Measurements from ENCODE around the gene CNTNAP2. TPM values are rescaled to one million over a fixed set of nuclear protein-coding genes. Genes with fewer than 3 reads are reported as not detected.
"Not testable (repeated sequence)": the region's sequence is repeated elsewhere in the genome, so short reads cannot be mapped to it uniquely, and the experiment has no call there.

The CNTNAP2 gene
- total and polyA plus RNA-seq, 8 donors = 0.19 to 18.2 (median 0.56) TPM

- intact Hi-C loops (cut with DNase I; ENCODE audit: low total_unique reads) = no loop called here
- DNase-seq = no peak
- WGBS, 5 donors = 0 to 88% (median 45%) methylated on average over 1 of the region's 1 CpG
- H3K4me1 ChIP-seq = no peaks in the 10 kb centered on the region
- H3K9me3 ChIP-seq = no peaks in the 10 kb centered on the region
- H3K27ac ChIP-seq = no peak overlapping the region
- no peak overlapping the region for H3K4me3 ChIP-seq
- H3K27me3 ChIP-seq = no peaks in the 10 kb centered on the region
- TF ChIP-seq POLR2A (IDR thresholded peaks at IDR 0.05) = no peak
- no peak for TF ChIP-seq POLR2AphosphoS5 (IDR thresholded peaks at IDR 0.05)
- no peak for TF ChIP-seq EP300 (IDR thresholded peaks at IDR 0.05)
- no peak for TF ChIP-seq CTCF (IDR thresholded peaks at IDR 0.05)
- no peaks in the 10 kb centered on the region for H3K36me3 ChIP-seq
These were observed 1469.5 kb downstream of the CNTNAP2 start for GRCh38 chr7:147586110-147586509.

- Histone ChIP-seq H3K36me3 (no peaks in the 10 kb centered on the region), H3K27me3 (no peaks in the 10 kb centered on the region), H3K4me1 (no peaks in the 10 kb centered on the region), H3K4me3 (no peak overlapping the region), H3K27ac (no peak overlapping the region), H3K9me3 (no peaks in the 10 kb centered on the region)
- no peak for DNase-seq
- 41 to 82% (median 68%) methylated on average over 1 of the region's 1 CpG for WGBS, 5 donors
- intact Hi-C loops (cut with DNase I; ENCODE audit: low total_unique reads) = no loop called here
- TF ChIP-seq EP300 (IDR thresholded peaks at IDR 0.05) = no peak
- TF ChIP-seq CTCF (IDR thresholded peaks at IDR 0.05) = no peak
- TF ChIP-seq POLR2AphosphoS5 (IDR thresholded peaks at IDR 0.05) = no peak
- TF ChIP-seq POLR2A (IDR thresholded peaks at IDR 0.05) = no peak
These were observed 1469.9 kb downstream of the CNTNAP2 start for GRCh38 chr7:147586526-147586925.

- H3K9me3 ChIP-seq = peaks cover 0 to 1% (median 0%) of the 10 kb centered on the region in 4 donors
These were observed 1476.9 kb downstream of the CNTNAP2 start for GRCh38 chr7:147593271-147594057.

GRCh38 chr7:147595042-147595441 lies 1478.4 kb downstream of the CNTNAP2 start:
- H3K4me3 ChIP-seq = no peak overlapping the region
- TF ChIP-seq CTCF (IDR thresholded peaks at IDR 0.05) = no peak
- no peak for TF ChIP-seq EP300 (IDR thresholded peaks at IDR 0.05)
- no peak for TF ChIP-seq POLR2AphosphoS5 (IDR thresholded peaks at IDR 0.05)
- TF ChIP-seq POLR2A (IDR thresholded peaks at IDR 0.05) = no peak
- H3K9me3 ChIP-seq = peaks cover 0 to 7% (median 0%) of the 10 kb centered on the region in 4 donors
- H3K36me3 ChIP-seq = no peaks in the 10 kb centered on the region
- no peaks in the 10 kb centered on the region for H3K27me3 ChIP-seq
- no peak for DNase-seq
- WGBS, 5 donors = 73 to 87% (median 86%) methylated on average over 1 of the region's 1 CpG
- H3K27ac ChIP-seq = no peak overlapping the region
- intact Hi-C loops (cut with DNase I; ENCODE audit: low total_unique reads) = no loop called here
- H3K4me1 ChIP-seq = no peaks in the 10 kb centered on the region

More at GRCh38 chr7:147593271-147594057, 1476.9 kb downstream of the CNTNAP2 start:
- no peak overlapping the region for H3K4me3 ChIP-seq
- no peak for DNase-seq
- no peaks in the 10 kb centered on the region for H3K27me3 ChIP-seq
- H3K27ac ChIP-seq = no peak overlapping the region
- WGBS, 5 donors = 79 to 91% (median 86%) methylated on average over 2 of the region's 2 CpGs
- no peaks in the 10 kb centered on the region for H3K4me1 ChIP-seq
- H3K36me3 ChIP-seq = no peaks in the 10 kb centered on the region
- intact Hi-C loops (cut with DNase I; ENCODE audit: low total_unique reads) = no loop called here
- TF ChIP-seq EP300 (IDR thresholded peaks at IDR 0.05) (no peak), CTCF (IDR thresholded peaks at IDR 0.05) (no peak), POLR2AphosphoS5 (IDR thresholded peaks at IDR 0.05) (no peak), POLR2A (IDR thresholded peaks at IDR 0.05) (no peak)

- H3K4me1 ChIP-seq; intact Hi-C loops (cut with DNase I; ENCODE audit: low total_unique reads); H3K27me3 ChIP-seq; DNase-seq; H3K9me3 ChIP-seq; H3K4me3 ChIP-seq; H3K36me3 ChIP-seq; H3K27ac ChIP-seq: not testable (repeated sequence)
- 72 to 82% (median 77%) methylated on average over 2 of the region's 2 CpGs for WGBS, 5 donors
These were observed 1482.1 kb downstream of the CNTNAP2 start for GRCh38 chr7:147598687-147599086.

All from stomach (tissue), 9 donors.